ENCODE measurements around the gene MIGA2. TPM values are rescaled to one million over a fixed set of nuclear protein-coding genes. Genes with fewer than 3 reads are reported as not detected.
"Not testable (repeated sequence)": the region's sequence is repeated elsewhere in the genome, so short reads cannot be mapped to it uniquely, and the experiment has no call there.

MIGA2 gene
- total RNA-seq, 1 experiment from 2014 or later = 10.2 TPM

GRCh38 chr9:129033216-129033615 is 3.2 kb upstream of the MIGA2 start:
- Histone ChIP-seq H3K27ac (ENCODE audit: low read length) (no peak overlapping the region), H4K20me1 (ENCODE audit: insufficient read depth, low read depth, low read length) (peaks cover 11% of the 10 kb centered on the region; the same call in 1 of the 2 replicates), H3K9ac (ENCODE audit: low read length) (no peak overlapping the region), H3K4me3 (ENCODE audit: low read length) (no peak overlapping the region), H3K9me3 (ENCODE audit: low read length) (no peaks in the 10 kb centered on the region), H3K4me2 (ENCODE audit: low read depth, low read length, poor library complexity, severe bottlenecking) (no peak overlapping the region), H2AFZ (ENCODE audit: low read length) (no peak overlapping the region), H3K27me3 (ENCODE audit: low read length) (no peaks in the 10 kb centered on the region), H3K4me1 (ENCODE audit: low read length) (peaks cover 19% of the 10 kb centered on the region), H3K9me2 (replicated peaks; ENCODE audit: insufficient read depth, low read length) (no peaks in the 10 kb centered on the region), H3K79me2 (ENCODE audit: low read length) (peaks cover 17% of the 10 kb centered on the region), H3K36me3 (ENCODE audit: insufficient read depth, low read length) (no peaks in the 10 kb centered on the region)
- DNase-seq = no peak

GRCh38 chr9:129035838-129036237 is 588 bp upstream of the MIGA2 start:
- H3K36me3 ChIP-seq (ENCODE audit: insufficient read depth, low read length); H3K9me2 ChIP-seq (replicated peaks; ENCODE audit: insufficient read depth, low read length); DNase-seq; H3K9me3 ChIP-seq (ENCODE audit: low read length); H3K27ac ChIP-seq (ENCODE audit: low read length); H3K27me3 ChIP-seq (ENCODE audit: low read length): not testable (repeated sequence)
- peaks cover 36% of the 10 kb centered on the region for H3K79me2 ChIP-seq (ENCODE audit: low read length)
- peak overlapping the region; percentile 92 for H3K4me2 ChIP-seq (ENCODE audit: low read depth, low read length, poor library complexity, severe bottlenecking)
- H2AFZ ChIP-seq (ENCODE audit: low read length) = peak overlapping the region; percentile 99
- H3K9ac ChIP-seq (ENCODE audit: low read length) = peak overlapping the region; percentile 75
- peaks cover 14% of the 10 kb centered on the region; the same call in 1 of the 2 replicates for H4K20me1 ChIP-seq (ENCODE audit: insufficient read depth, low read depth, low read length)
- H3K4me3 ChIP-seq (ENCODE audit: low read length) = peak overlapping the region; percentile 70
- H3K4me1 ChIP-seq (ENCODE audit: low read length) = peaks cover 18% of the 10 kb centered on the region

- Histone ChIP-seq H3K4me1 (ENCODE audit: low read length) (peaks cover 18% of the 10 kb centered on the region), H3K9me3 (ENCODE audit: low read length) (no peaks in the 10 kb centered on the region), H3K27ac (ENCODE audit: low read length) (no peak overlapping the region), H3K36me3 (ENCODE audit: insufficient read depth, low read length) (peaks cover 4% of the 10 kb centered on the region; the same call in 1 of the 2 replicates), H3K9me2 (replicated peaks; ENCODE audit: insufficient read depth, low read length) (no peaks in the 10 kb centered on the region), H2AFZ (ENCODE audit: low read length) (peak overlapping the region; percentile 53; the same call in 1 of the 2 replicates), H3K79me2 (ENCODE audit: low read length) (peaks cover 42% of the 10 kb centered on the region), H4K20me1 (ENCODE audit: insufficient read depth, low read depth, low read length) (peaks cover 14% of the 10 kb centered on the region; the same call in 1 of the 2 replicates), H3K27me3 (ENCODE audit: low read length) (no peaks in the 10 kb centered on the region), H3K4me3 (ENCODE audit: low read length) (peak overlapping the region; percentile 96), H3K9ac (ENCODE audit: low read length) (peak overlapping the region; percentile 92), H3K4me2 (ENCODE audit: low read depth, low read length, poor library complexity, severe bottlenecking) (peak overlapping the region; percentile 89)
- DNase-seq = peak; percentile 61
These were observed 719 bp downstream of the MIGA2 start for GRCh38 chr9:129036923-129037766.

GRCh38 chr9:129037767-129038098 is 1.3 kb downstream of the MIGA2 start:
- no peaks in the 10 kb centered on the region for H3K9me2 ChIP-seq (replicated peaks; ENCODE audit: insufficient read depth, low read length)
- H3K36me3 ChIP-seq (ENCODE audit: insufficient read depth, low read length) = peaks cover 4% of the 10 kb centered on the region; the same call in 1 of the 2 replicates
- no peak overlapping the region for H3K27ac ChIP-seq (ENCODE audit: low read length)
- no peak overlapping the region for H2AFZ ChIP-seq (ENCODE audit: low read length)
- H3K27me3 ChIP-seq (ENCODE audit: low read length) = no peaks in the 10 kb centered on the region
- peak overlapping the region; percentile 96 for H3K4me3 ChIP-seq (ENCODE audit: low read length)
- H3K9ac ChIP-seq (ENCODE audit: low read length) = peak overlapping the region; percentile 92
- peaks cover 42% of the 10 kb centered on the region for H3K79me2 ChIP-seq (ENCODE audit: low read length)
- no peaks in the 10 kb centered on the region for H3K9me3 ChIP-seq (ENCODE audit: low read length)
- H3K4me1 ChIP-seq (ENCODE audit: low read length) = peaks cover 18% of the 10 kb centered on the region
- peaks cover 14% of the 10 kb centered on the region; the same call in 1 of the 2 replicates for H4K20me1 ChIP-seq (ENCODE audit: insufficient read depth, low read depth, low read length)
- DNase-seq = no peak
- peak overlapping the region; percentile 89 for H3K4me2 ChIP-seq (ENCODE audit: low read depth, low read length, poor library complexity, severe bottlenecking)

GRCh38 chr9:129038109-129038852 is 1.9 kb downstream of the MIGA2 start:
- peaks cover 18% of the 10 kb centered on the region for H3K4me1 ChIP-seq (ENCODE audit: low read length)
- H3K36me3 ChIP-seq (ENCODE audit: insufficient read depth, low read length) = peaks cover 4% of the 10 kb centered on the region; the same call in 1 of the 2 replicates
- H3K9me2 ChIP-seq (replicated peaks; ENCODE audit: insufficient read depth, low read length) = no peaks in the 10 kb centered on the region
- no peak overlapping the region for H2AFZ ChIP-seq (ENCODE audit: low read length)
- no peaks in the 10 kb centered on the region for H3K27me3 ChIP-seq (ENCODE audit: low read length)
- no peaks in the 10 kb centered on the region for H3K9me3 ChIP-seq (ENCODE audit: low read length)
- H3K9ac ChIP-seq (ENCODE audit: low read length) = peak overlapping the region; percentile 92
- H3K4me2 ChIP-seq (ENCODE audit: low read depth, low read length, poor library complexity, severe bottlenecking) = peak overlapping the region; percentile 89
- H3K4me3 ChIP-seq (ENCODE audit: low read length) = peak overlapping the region; percentile 96
- H3K79me2 ChIP-seq (ENCODE audit: low read length) = peaks cover 42% of the 10 kb centered on the region
- no peak for DNase-seq
- no peak overlapping the region for H3K27ac ChIP-seq (ENCODE audit: low read length)
- H4K20me1 ChIP-seq (ENCODE audit: insufficient read depth, low read depth, low read length) = peaks cover 14% of the 10 kb centered on the region; the same call in 1 of the 2 replicates

- no peak overlapping the region for H3K4me2 ChIP-seq (ENCODE audit: low read depth, low read length, poor library complexity, severe bottlenecking)
These were observed 3.8 kb downstream of the MIGA2 start for GRCh38 chr9:129040113-129040643.

GRCh38 chr9:129042016-129042415 is 5.6 kb downstream of the MIGA2 start:
- H4K20me1 ChIP-seq (ENCODE audit: insufficient read depth, low read depth, low read length) = peaks cover 14% of the 10 kb centered on the region; the same call in 1 of the 2 replicates
- H3K4me2 ChIP-seq (ENCODE audit: low read depth, low read length, poor library complexity, severe bottlenecking) = no peak overlapping the region
- no peaks in the 10 kb centered on the region for H3K9me2 ChIP-seq (replicated peaks; ENCODE audit: insufficient read depth, low read length)

More at GRCh38 chr9:129040113-129040643, 3.8 kb downstream of the MIGA2 start:
- Histone ChIP-seq H3K27ac (ENCODE audit: low read length) (no peak overlapping the region), H3K4me3 (ENCODE audit: low read length) (no peak overlapping the region), H3K79me2 (ENCODE audit: low read length) (peaks cover 42% of the 10 kb centered on the region), H3K9me2 (replicated peaks; ENCODE audit: insufficient read depth, low read length) (no peaks in the 10 kb centered on the region), H3K9me3 (ENCODE audit: low read length) (no peaks in the 10 kb centered on the region), H3K4me1 (ENCODE audit: low read length) (peaks cover 18% of the 10 kb centered on the region), H3K9ac (ENCODE audit: low read length) (no peak overlapping the region), H3K27me3 (ENCODE audit: low read length) (no peaks in the 10 kb centered on the region), H3K36me3 (ENCODE audit: insufficient read depth, low read length) (peaks cover 4% of the 10 kb centered on the region; the same call in 1 of the 2 replicates), H4K20me1 (ENCODE audit: insufficient read depth, low read depth, low read length) (peaks cover 14% of the 10 kb centered on the region; the same call in 1 of the 2 replicates), H2AFZ (ENCODE audit: low read length) (no peak overlapping the region)
- no peak for DNase-seq

More at GRCh38 chr9:129042016-129042415, 5.6 kb downstream of the MIGA2 start:
- Histone ChIP-seq H3K27ac (ENCODE audit: low read length) (no peak overlapping the region), H3K79me2 (ENCODE audit: low read length) (peaks cover 37% of the 10 kb centered on the region), H3K4me1 (ENCODE audit: low read length) (peaks cover 13% of the 10 kb centered on the region), H3K27me3 (ENCODE audit: low read length) (no peaks in the 10 kb centered on the region), H3K9ac (ENCODE audit: low read length) (no peak overlapping the region), H2AFZ (ENCODE audit: low read length) (no peak overlapping the region), H3K9me3 (ENCODE audit: low read length) (no peaks in the 10 kb centered on the region), H3K36me3 (ENCODE audit: insufficient read depth, low read length) (peaks cover 4% of the 10 kb centered on the region; the same call in 1 of the 2 replicates), H3K4me3 (ENCODE audit: low read length) (no peak overlapping the region)
- DNase-seq = no peak

Data from Karpas-422 (cell line).